ENCODE data around the gene SLAIN2.

DNA sequence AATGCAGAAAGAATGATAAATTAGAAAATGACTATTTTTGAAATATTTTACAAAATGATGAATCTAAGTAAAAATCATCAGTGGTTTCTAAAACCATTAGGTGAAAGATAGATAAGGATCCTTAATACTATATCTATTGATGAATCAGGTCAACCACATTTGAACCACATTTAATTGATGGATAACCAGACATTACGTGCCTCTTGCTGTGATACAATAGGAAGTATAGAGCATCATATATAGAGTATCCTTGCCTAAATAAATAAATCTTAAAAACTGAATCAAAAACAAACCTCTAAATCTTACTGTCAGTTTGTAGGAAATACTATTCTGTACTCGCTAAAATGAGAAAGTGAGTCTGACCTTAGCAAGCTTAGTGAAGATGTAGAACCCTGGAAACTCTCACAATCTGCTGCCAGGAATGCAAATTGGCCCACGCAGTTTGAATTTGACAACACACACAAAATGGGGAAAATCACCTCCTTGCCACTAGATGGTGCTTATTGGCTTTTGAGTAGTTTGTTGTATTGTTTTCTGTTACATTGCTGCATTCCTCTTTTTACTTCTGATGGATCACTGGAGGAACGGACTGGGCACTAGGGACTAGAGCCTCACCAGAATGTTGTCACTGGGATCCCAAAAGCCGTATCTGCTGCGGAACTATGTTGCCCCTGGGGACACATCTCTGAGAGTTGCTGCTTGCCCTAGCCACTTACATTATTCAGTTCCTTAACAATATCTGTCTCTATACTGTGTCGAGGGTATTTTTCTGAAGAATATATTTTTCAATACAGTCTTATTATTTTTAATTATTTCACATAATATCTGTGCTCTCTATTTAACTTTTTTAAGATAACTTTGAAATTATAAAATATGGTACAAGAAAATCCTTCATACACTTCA, 25.4 kb upstream of the SLAIN2 start:
- TF ChIP-seq, protein P1, sequence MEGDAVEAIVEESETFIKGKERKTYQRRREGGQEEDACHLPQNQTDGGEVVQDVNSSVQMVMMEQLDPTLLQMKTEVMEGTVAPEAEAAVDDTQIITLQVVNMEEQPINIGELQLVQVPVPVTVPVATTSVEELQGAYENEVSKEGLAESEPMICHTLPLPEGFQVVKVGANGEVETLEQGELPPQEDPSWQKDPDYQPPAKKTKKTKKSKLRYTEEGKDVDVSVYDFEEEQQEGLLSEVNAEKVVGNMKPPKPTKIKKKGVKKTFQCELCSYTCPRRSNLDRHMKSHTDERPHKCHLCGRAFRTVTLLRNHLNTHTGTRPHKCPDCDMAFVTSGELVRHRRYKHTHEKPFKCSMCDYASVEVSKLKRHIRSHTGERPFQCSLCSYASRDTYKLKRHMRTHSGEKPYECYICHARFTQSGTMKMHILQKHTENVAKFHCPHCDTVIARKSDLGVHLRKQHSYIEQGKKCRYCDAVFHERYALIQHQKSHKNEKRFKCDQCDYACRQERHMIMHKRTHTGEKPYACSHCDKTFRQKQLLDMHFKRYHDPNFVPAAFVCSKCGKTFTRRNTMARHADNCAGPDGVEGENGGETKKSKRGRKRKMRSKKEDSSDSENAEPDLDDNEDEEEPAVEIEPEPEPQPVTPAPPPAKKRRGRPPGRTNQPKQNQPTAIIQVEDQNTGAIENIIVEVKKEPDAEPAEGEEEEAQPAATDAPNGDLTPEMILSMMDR (IDR thresholded peaks at IDR 0.05) = peak in 2 of 3 experiments; percentile 30 to 31
- no peak for TF ChIP-seq POLR2A (IDR thresholded peaks at IDR 0.05)
